Osteoblast (primary cell): ENCODE data around the gene HMX3. TPM values are rescaled to one million over a fixed set of nuclear protein-coding genes. Genes with fewer than 3 reads are reported as not detected.

Experiments
- DNase-seq: peaks from one replicate; pipeline ENCODE4 v3.0.0; 2011; ENCODE audit warnings: low spot score, mixed read lengths; ENCODE audit not compliant: insufficient read length; ENCODE audit errors: missing footprints
- H2AFZ ChIP-seq: 2 replicates; pipeline ENCODE4 v1.6.0; 2011; ENCODE audit warnings: mild to moderate bottlenecking, low read length
- H3K27ac ChIP-seq: 2 replicates; pipeline ENCODE4 v1.5.1; 2011; ENCODE audit warnings: mild to moderate bottlenecking, low read depth, low read length, moderate library complexity
- H3K27me3 ChIP-seq: 2 replicates; pipeline ENCODE4 v1.6.0; 2012; ENCODE audit warnings: mild to moderate bottlenecking, control low read depth, inconsistent platforms, low read length, moderate library complexity; ENCODE audit not compliant: insufficient read depth
- H3K36me3 ChIP-seq: 2 replicates; pipeline ENCODE4 v1.5.1; 2011; ENCODE audit warnings: mild to moderate bottlenecking, low read length, control low read depth, moderate library complexity; ENCODE audit not compliant: insufficient read depth
- H3K4me1 ChIP-seq: 2 replicates; pipeline ENCODE4 v1.5.1; 2011; ENCODE audit warnings: mild to moderate bottlenecking, low read length, control low read depth, moderate library complexity; ENCODE audit not compliant: insufficient read depth
- H3K4me2 ChIP-seq: 2 replicates; pipeline ENCODE4 v1.6.0; 2011; ENCODE audit warnings: mild to moderate bottlenecking, low read length; ENCODE audit not compliant: insufficient read depth
- H3K4me3 ChIP-seq: fragments of 200-600 bp; sonication (generic); 3 replicates; pipeline ENCODE4 v1.5.1; 2012; ENCODE audit warnings: mild to moderate bottlenecking, low read length, inconsistent platforms; ENCODE audit not compliant: insufficient read depth
- H3K79me2 ChIP-seq: 2 replicates; pipeline ENCODE4 v1.6.0; 2012; ENCODE audit warnings: mild to moderate bottlenecking, low read length, control low read depth, inconsistent platforms; ENCODE audit not compliant: insufficient read depth
- H3K9me3 ChIP-seq: 2 replicates; pipeline ENCODE4 v1.5.1; 2011; ENCODE audit warnings: low read depth, low read length, control low read depth
- H4K20me1 ChIP-seq: 2 replicates; pipeline ENCODE4 v1.6.0; 2012; ENCODE audit warnings: mild to moderate bottlenecking, low read length, control low read depth; ENCODE audit not compliant: insufficient read depth
- CTCF ChIP-seq: IDR thresholded peaks from 2 replicates; pipeline ENCODE4 v1.5.1; 2011; ENCODE audit warnings: mild to moderate bottlenecking, low read depth, low read length, moderate library complexity; ENCODE audit errors: extremely low read depth
- total RNA-seq: library from RNA; depleted of rRNA; stranded (reverse); fragments of >200 nt; gene quantifications from 2 replicates; pipeline ENCODE4 v1.2.3, GENCODE V29; 2012

HMX3 gene
- total RNA-seq, 1 donor = not detected

GRCh38 chr10:123100030-123100762 lies 35.6 kb upstream of the HMX3 start:
- no peak overlapping the region for H2AFZ ChIP-seq
- no peaks in the 10 kb centered on the region for H3K36me3 ChIP-seq
- H4K20me1 ChIP-seq = no peaks in the 10 kb centered on the region
- H3K27ac ChIP-seq = no peak overlapping the region
- no peak for TF ChIP-seq CTCF
- H3K4me1 ChIP-seq = no peaks in the 10 kb centered on the region
- H3K27me3 ChIP-seq = no peaks in the 10 kb centered on the region
- no peaks in the 10 kb centered on the region for H3K9me3 ChIP-seq
- no peak for DNase-seq
- no peak overlapping the region for H3K4me3 ChIP-seq
- no peaks in the 10 kb centered on the region for H3K79me2 ChIP-seq
- H3K4me2 ChIP-seq = no peak overlapping the region

GRCh38 chr10:123101872-123102271 lies 33.9 kb upstream of the HMX3 start:
- no peaks in the 10 kb centered on the region for H3K79me2 ChIP-seq
- H4K20me1 ChIP-seq = no peaks in the 10 kb centered on the region
- no peak for TF ChIP-seq CTCF
- H3K4me2 ChIP-seq = no peak overlapping the region
- no peaks in the 10 kb centered on the region for H3K27me3 ChIP-seq
- no peaks in the 10 kb centered on the region for H3K9me3 ChIP-seq
- no peaks in the 10 kb centered on the region for H3K4me1 ChIP-seq
- no peaks in the 10 kb centered on the region for H3K36me3 ChIP-seq
- no peak overlapping the region for H2AFZ ChIP-seq
- no peak for DNase-seq
- no peak overlapping the region for H3K4me3 ChIP-seq
- no peak overlapping the region for H3K27ac ChIP-seq

- no peak for TF ChIP-seq CTCF
- Histone ChIP-seq H3K4me1 (no peaks in the 10 kb centered on the region), H4K20me1 (no peaks in the 10 kb centered on the region), H3K27ac (no peak overlapping the region), H3K27me3 (no peaks in the 10 kb centered on the region), H3K79me2 (no peaks in the 10 kb centered on the region), H3K36me3 (no peaks in the 10 kb centered on the region), H3K4me2 (no peak overlapping the region), H3K4me3 (no peak overlapping the region), H3K9me3 (no peaks in the 10 kb centered on the region), H2AFZ (no peak overlapping the region)
- no peak for DNase-seq
Observed at GRCh38 chr10:123102673-123103072, 33.1 kb upstream of the HMX3 start.

GRCh38 chr10:123103944-123104343 lies 31.8 kb upstream of the HMX3 start:
- Histone ChIP-seq H3K9me3 (no peaks in the 10 kb centered on the region), H3K4me2 (no peak overlapping the region), H3K79me2 (no peaks in the 10 kb centered on the region), H3K36me3 (no peaks in the 10 kb centered on the region), H2AFZ (no peak overlapping the region), H3K27ac (no peak overlapping the region), H4K20me1 (no peaks in the 10 kb centered on the region), H3K4me3 (no peak overlapping the region), H3K27me3 (no peaks in the 10 kb centered on the region), H3K4me1 (no peaks in the 10 kb centered on the region)
- DNase-seq = no peak
- no peak for TF ChIP-seq CTCF
